Fibroblast of lung (primary cell): Measurements from ENCODE around the gene CLEC4G.

Experiments used
- CTCF ChIP-seq, 2 donors: IDR thresholded peaks in 1 of 2; conservative IDR thresholded peaks in 1 of 2; 1 replicate in 1 of 2; 2 replicates in 1 of 2; pipeline ENCODE4 v1.5.1; 2011 to 2012; ENCODE audit warnings: low read length in 2 of 2, control low read depth in 1 of 2, inconsistent platforms in 1 of 2, low read depth in 1 of 2, mild to moderate bottlenecking in 1 of 2
- EZH2 ChIP-seq: IDR thresholded peaks from 2 replicates; pipeline ENCODE4 v1.5.1; 2012; ENCODE audit warnings: low read length, control low read depth, mild to moderate bottlenecking; ENCODE audit errors: missing control alignments

GRCh38 chr19:7756258-7756657 is 24.3 kb upstream of the CLEC4G start:
- no peak for TF ChIP-seq CTCF (conservative IDR thresholded peaks at IDR 0.05 in 1 of 2, IDR thresholded peaks at IDR 0.05 in 1 of 2; ENCODE audit: low read depth in 1 of 2, low read length in 2 of 2)
- TF ChIP-seq EZH2: no peak
